Endothelial cell of umbilical vein (primary cell): ENCODE measurements around the gene PRPF18. TPM values are rescaled to one million over a fixed set of nuclear protein-coding genes. Genes with fewer than 3 reads are reported as not detected.

Source experiments
- BruUV-seq: library from RNA; stranded (reverse); fragments of 400-500 nt; replicated peaks from 2 replicates; lab custom pipeline; 2021; lab: Mats Ljungman, UMichigan
- CTCF ChIA-PET: fragments of 300-600, 350-600 bp; sonication (Branson Sonifier 250); formaldehyde crosslinking; loops from one replicate; lab custom pipeline; 2021; ENCODE audit warnings: antibody characterized with exemption, inconsistent platforms; lab: Charles Lee
- POLR2A ChIA-PET: fragments of 300-600, 350-600 bp; sonication (Branson Sonifier 250); formaldehyde crosslinking; loops from one replicate; lab custom pipeline; 2021; ENCODE audit warnings: antibody characterized with exemption, inconsistent platforms; lab: Charles Lee
- DNase-seq: peaks from one replicate; pipeline ENCODE4 v3.0.0-alpha.2; 2011; ENCODE audit warnings: low read depth, low spot score
- FAIRE-seq: peaks from 2 replicates; lab custom pipeline; 2011; peaks lifted over from hg19 to GRCh38; lab: Jason Lieb, UNC
- H2AFZ ChIP-seq: 2 replicates; pipeline ENCODE4 v1.6.0; 2012; ENCODE audit warnings: low read depth, low read length, control low read depth, inconsistent platforms
- H3K27ac ChIP-seq: 2 replicates; pipeline ENCODE4 v1.5.1; 2011; ENCODE audit warnings: low read depth, mild to moderate bottlenecking, control low read depth, low read length, moderate library complexity; ENCODE audit not compliant: insufficient read depth
- H3K27me3 ChIP-seq, 2 experiments: 2 replicates each; pipeline versions ENCODE4 v1.6.0 to v1.6.1; 2011; ENCODE audit warnings: low read length in 2 of 2, mixed read lengths in 1 of 2; ENCODE audit not compliant: control insufficient read depth in 2 of 2, insufficient read depth in 2 of 2
- H3K36me3 ChIP-seq, 2 experiments: 2 replicates in 1 of 2; 3 replicates in 1 of 2; pipeline ENCODE4 v1.5.1; 2011; ENCODE audit warnings: low read length in 2 of 2, mild to moderate bottlenecking in 1 of 2, moderate library complexity in 1 of 2; ENCODE audit not compliant: control insufficient read depth in 2 of 2, insufficient read depth in 2 of 2; ENCODE audit errors: extremely low read depth in 1 of 2
- H3K4me1 ChIP-seq: 3 replicates; pipeline ENCODE4 v1.5.1; 2011; ENCODE audit warnings: mild to moderate bottlenecking, low read length; ENCODE audit not compliant: control insufficient read depth, insufficient read depth; ENCODE audit errors: extremely low read depth
- H3K4me2 ChIP-seq: 2 replicates; pipeline ENCODE4 v1.6.1; 2011; ENCODE audit warnings: low read length, control low read depth, mixed read lengths; ENCODE audit not compliant: insufficient read depth
- H3K4me3 ChIP-seq, 3 experiments: fragments of 200-600 bp in 1 of 3; sonication (generic), shearing (Covaris generic) in 1 of 3; replicated peaks in 1 of 3; 2 replicates each; pipeline ENCODE4 v1.5.1; 2011 to 2016; ENCODE audit warnings: control low read depth in 3 of 3, low read length in 3 of 3, mild to moderate bottlenecking in 2 of 3, inconsistent platforms in 1 of 3, low read depth in 1 of 3, moderate library complexity in 1 of 3; ENCODE audit not compliant: insufficient read depth in 1 of 3
- H3K79me2 ChIP-seq: 2 replicates; pipeline ENCODE4 v1.6.0; 2012; ENCODE audit warnings: low read length, inconsistent platforms; ENCODE audit not compliant: control insufficient read depth, insufficient read depth
- H3K9ac ChIP-seq: replicated peaks from 2 replicates; pipeline ENCODE3; 2011; ENCODE audit warnings: low read length, control low read depth; ENCODE audit not compliant: insufficient read depth; ENCODE audit errors: extremely low read depth
- H3K9me1 ChIP-seq: replicated peaks from 3 replicates; pipeline ENCODE4 v1.6.0; 2011; ENCODE audit warnings: mild to moderate bottlenecking, low read length; ENCODE audit not compliant: control insufficient read depth, insufficient read depth; ENCODE audit errors: extremely low read depth
- H3K9me3 ChIP-seq: replicated peaks from 2 replicates; pipeline ENCODE4 v1.5.1; 2012; ENCODE audit warnings: low read length, inconsistent platforms; ENCODE audit not compliant: control insufficient read depth, insufficient read depth
- H4K20me1 ChIP-seq: replicated peaks from 2 replicates; pipeline ENCODE3; 2011; ENCODE audit warnings: mild to moderate bottlenecking, low read length; ENCODE audit not compliant: control insufficient read depth, insufficient read depth; ENCODE audit errors: extremely low read depth
- EZH2 ChIP-seq: IDR thresholded peaks from 2 replicates; pipeline ENCODE4 v1.6.1; 2012; ENCODE audit warnings: borderline replicate concordance, low read depth, mild to moderate bottlenecking, moderate library complexity, low read length, inconsistent platforms; ENCODE audit not compliant: severe bottlenecking
- GATA2 ChIP-seq: IDR thresholded peaks from 2 replicates; pipeline ENCODE4 v1.7.0; 2011; ENCODE audit warnings: low read depth, mild to moderate bottlenecking, moderate library complexity, mixed read lengths, low read length; ENCODE audit not compliant: insufficient read length, insufficient read depth
- JUN ChIP-seq: IDR thresholded peaks from 2 replicates; pipeline ENCODE4 v1.6.1; 2011; ENCODE audit warnings: borderline replicate concordance, low read depth; ENCODE audit not compliant: insufficient read length, insufficient read depth
- MYC ChIP-seq: IDR thresholded peaks from one replicate; pipeline ENCODE4 v1.6.1; 2011; ENCODE audit warnings: mild to moderate bottlenecking, low read depth, low read length
- POLR2A ChIP-seq: IDR thresholded peaks from 2 replicates; pipeline ENCODE4 v1.6.1; 2012; ENCODE audit warnings: low read depth, mild to moderate bottlenecking, control low read depth, low read length
- POLR2AphosphoS5 ChIP-seq: IDR thresholded peaks from 2 replicates; pipeline ENCODE4 v1.6.1; 2012; ENCODE audit warnings: low read depth, mild to moderate bottlenecking, control low read depth, low read length, moderate library complexity; ENCODE audit not compliant: insufficient read depth
- dilution Hi-C: fragments of 300-500 bp; cut with MboI; formaldehyde crosslinking; loops from one replicate; pipeline ENCODE4 v1.15.0; 2019; ENCODE audit warnings: low sequenced_read_pairs; ENCODE audit not compliant: extremely low pct_ligation_motif_present
- intact Hi-C: fragments of 100-400 bp; cut with micrococcal nuclease; formaldehyde crosslinking; loops from one replicate; pipeline ENCODE4 v1.10.0; 2022
- polyA plus RNA-seq, 4 experiments: library from polyadenylated mRNA; depleted of rRNA in 3 of 4; stranded (reverse) in 3 of 4; unstranded in 1 of 4; fragments of >200 nt; gene quantifications; 2 replicates each; pipeline versions ENCODE4 v1.2.1 to v1.2.3, GENCODE V29; 2011 to 2012; ENCODE audit warnings: missing spikeins in 1 of 4
- total RNA-seq: library from RNA; stranded (reverse); gene quantifications from 2 replicates; pipeline ENCODE4 v1.2.3, GENCODE V29; 2021
- TF ChIP-seq, protein P1 (sequence below): IDR thresholded peaks from 2 replicates; pipeline ENCODE4 v1.6.1; 2011; ENCODE audit not compliant: insufficient read depth, insufficient read length
- TF ChIP-seq, protein P2 (sequence below), 2 donors: IDR thresholded peaks; 1 replicate in 1 of 2; 2 replicates in 1 of 2; pipeline ENCODE4 v1.5.1; 2011; ENCODE audit warnings: low read length in 2 of 2, mild to moderate bottlenecking in 2 of 2, moderate library complexity in 2 of 2, control low read depth in 1 of 2, inconsistent platforms in 1 of 2, low read depth in 1 of 2; ENCODE audit not compliant: insufficient read depth in 1 of 2; ENCODE audit errors: extremely low read depth in 1 of 2

The PRPF18 gene
- total and polyA plus RNA-seq, 2 donors (not counting 3 experiments of a cell fraction or from before 2014, with no cell fraction given): 7.3 to 21.0 TPM

GRCh38 chr10:13671904-13672303 lies 85.1 kb downstream of the PRPF18 start:
- H3K9ac ChIP-seq: no peak overlapping the region
- no peak for DNase-seq
- no peaks in the 10 kb centered on the region for H3K9me1 ChIP-seq
- no peaks in the 10 kb centered on the region for H3K27me3 ChIP-seq
- dilution Hi-C loops (no loop called here), intact Hi-C loops (no loop called here)
- FAIRE-seq: no peak
- no TSS peak for BruUV-seq
- H3K4me1 ChIP-seq: peaks cover 5% of the 10 kb centered on the region
- H3K27ac ChIP-seq: no peak overlapping the region
- CTCF ChIA-PET: no interaction called here
- no peaks in the 10 kb centered on the region for H4K20me1 ChIP-seq
- peaks cover 20 to 40% of the 10 kb centered on the region in 2 experiments for H3K36me3 ChIP-seq
- no peak overlapping the region for H2AFZ ChIP-seq
- peaks cover 18% of the 10 kb centered on the region for H3K79me2 ChIP-seq
- no peaks in the 10 kb centered on the region for H3K9me3 ChIP-seq
- POLR2A ChIA-PET: no interaction called here
- H3K4me3 ChIP-seq: no peak overlapping the region
- TF ChIP-seq JUN: no peak
- no peak for TF ChIP-seq POLR2A
- TF ChIP-seq, protein P1, sequence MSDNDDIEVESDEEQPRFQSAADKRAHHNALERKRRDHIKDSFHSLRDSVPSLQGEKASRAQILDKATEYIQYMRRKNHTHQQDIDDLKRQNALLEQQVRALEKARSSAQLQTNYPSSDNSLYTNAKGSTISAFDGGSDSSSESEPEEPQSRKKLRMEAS: no peak
- no peak for TF ChIP-seq POLR2AphosphoS5
- TF ChIP-seq, protein P2, sequence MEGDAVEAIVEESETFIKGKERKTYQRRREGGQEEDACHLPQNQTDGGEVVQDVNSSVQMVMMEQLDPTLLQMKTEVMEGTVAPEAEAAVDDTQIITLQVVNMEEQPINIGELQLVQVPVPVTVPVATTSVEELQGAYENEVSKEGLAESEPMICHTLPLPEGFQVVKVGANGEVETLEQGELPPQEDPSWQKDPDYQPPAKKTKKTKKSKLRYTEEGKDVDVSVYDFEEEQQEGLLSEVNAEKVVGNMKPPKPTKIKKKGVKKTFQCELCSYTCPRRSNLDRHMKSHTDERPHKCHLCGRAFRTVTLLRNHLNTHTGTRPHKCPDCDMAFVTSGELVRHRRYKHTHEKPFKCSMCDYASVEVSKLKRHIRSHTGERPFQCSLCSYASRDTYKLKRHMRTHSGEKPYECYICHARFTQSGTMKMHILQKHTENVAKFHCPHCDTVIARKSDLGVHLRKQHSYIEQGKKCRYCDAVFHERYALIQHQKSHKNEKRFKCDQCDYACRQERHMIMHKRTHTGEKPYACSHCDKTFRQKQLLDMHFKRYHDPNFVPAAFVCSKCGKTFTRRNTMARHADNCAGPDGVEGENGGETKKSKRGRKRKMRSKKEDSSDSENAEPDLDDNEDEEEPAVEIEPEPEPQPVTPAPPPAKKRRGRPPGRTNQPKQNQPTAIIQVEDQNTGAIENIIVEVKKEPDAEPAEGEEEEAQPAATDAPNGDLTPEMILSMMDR (IDR thresholded peaks at IDR 0.05; ENCODE audit: extremely low read depth in 1 of 2, insufficient read depth in 1 of 2, low read depth in 1 of 2, low read length in 2 of 2): no peak
- TF ChIP-seq MYC: no peak
- TF ChIP-seq GATA2: no peak
- TF ChIP-seq EZH2: no peak
- no peak overlapping the region for H3K4me2 ChIP-seq
